Measurements from ENCODE around the gene KCNQ1. TPM values are rescaled to one million over a fixed set of nuclear protein-coding genes. Genes with fewer than 3 reads are reported as not detected.

KCNQ1 gene
- total RNA-seq, 1 donor from 2014 or later, result 52.9 TPM

GRCh38 chr11:2891326-2892214, 446.8 kb downstream of the KCNQ1 start:
- Histone ChIP-seq H3K4me1 (peaks cover 26% of the 10 kb centered on the region), H3K27me3 (no peaks in the 10 kb centered on the region), H3K4me3 (peak overlapping the region; percentile 52), H3K27ac (peak overlapping the region; percentile 75), H3K9me3 (no peaks in the 10 kb centered on the region), H3K36me3 (no peaks in the 10 kb centered on the region)
- intact Hi-C loops (cut with DNase I), result no loop called here
- no peak for ATAC-seq
- DNase-seq, result peak; percentile 81
- TF ChIP-seq, protein P1, sequence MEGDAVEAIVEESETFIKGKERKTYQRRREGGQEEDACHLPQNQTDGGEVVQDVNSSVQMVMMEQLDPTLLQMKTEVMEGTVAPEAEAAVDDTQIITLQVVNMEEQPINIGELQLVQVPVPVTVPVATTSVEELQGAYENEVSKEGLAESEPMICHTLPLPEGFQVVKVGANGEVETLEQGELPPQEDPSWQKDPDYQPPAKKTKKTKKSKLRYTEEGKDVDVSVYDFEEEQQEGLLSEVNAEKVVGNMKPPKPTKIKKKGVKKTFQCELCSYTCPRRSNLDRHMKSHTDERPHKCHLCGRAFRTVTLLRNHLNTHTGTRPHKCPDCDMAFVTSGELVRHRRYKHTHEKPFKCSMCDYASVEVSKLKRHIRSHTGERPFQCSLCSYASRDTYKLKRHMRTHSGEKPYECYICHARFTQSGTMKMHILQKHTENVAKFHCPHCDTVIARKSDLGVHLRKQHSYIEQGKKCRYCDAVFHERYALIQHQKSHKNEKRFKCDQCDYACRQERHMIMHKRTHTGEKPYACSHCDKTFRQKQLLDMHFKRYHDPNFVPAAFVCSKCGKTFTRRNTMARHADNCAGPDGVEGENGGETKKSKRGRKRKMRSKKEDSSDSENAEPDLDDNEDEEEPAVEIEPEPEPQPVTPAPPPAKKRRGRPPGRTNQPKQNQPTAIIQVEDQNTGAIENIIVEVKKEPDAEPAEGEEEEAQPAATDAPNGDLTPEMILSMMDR (IDR thresholded peaks at IDR 0.05), result no peak

DNA sequence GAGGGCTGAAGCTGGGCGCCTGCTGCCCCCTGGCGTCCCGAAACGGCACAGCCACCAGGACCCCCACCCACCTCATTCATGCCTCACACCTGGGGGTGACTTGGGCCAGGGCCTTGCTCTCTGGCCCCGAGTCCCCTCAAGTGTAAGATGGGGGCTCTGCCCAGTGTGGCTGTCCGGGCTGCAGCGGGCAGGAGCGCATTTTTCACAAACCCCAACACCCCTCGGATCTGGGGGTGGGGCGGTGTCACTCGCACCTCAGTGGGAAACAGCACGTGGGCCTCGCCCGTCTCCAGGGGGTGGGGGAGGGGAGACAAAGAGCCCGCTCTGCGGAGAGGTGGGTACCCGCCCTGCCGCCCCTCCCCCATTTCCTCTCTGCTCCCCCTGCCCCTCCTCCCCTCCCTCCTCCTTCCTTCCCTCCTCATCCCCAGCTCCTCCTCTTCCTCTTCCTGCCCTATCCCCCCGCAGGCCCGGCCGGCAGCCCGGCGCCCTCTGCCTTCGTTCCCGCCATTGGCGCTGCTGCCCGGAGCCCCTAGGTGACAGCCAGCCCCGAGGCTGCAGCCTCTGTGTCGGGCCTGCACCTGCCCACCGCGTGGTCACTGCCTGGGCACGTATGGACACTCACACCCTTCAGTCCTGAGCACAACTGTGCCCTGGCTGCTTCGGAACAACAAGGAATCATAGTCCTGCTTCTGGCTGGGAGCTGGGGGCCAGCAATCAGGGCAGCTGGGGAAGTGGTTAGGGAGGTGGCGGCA, 447.6 kb downstream of the KCNQ1 start:
- H3K4me1 ChIP-seq, result peaks cover 26% of the 10 kb centered on the region
- H3K4me3 ChIP-seq, result peak overlapping the region; percentile 52
- intact Hi-C loops (cut with DNase I), result no loop called here
- no peaks in the 10 kb centered on the region for H3K9me3 ChIP-seq
- peak; percentile 57 for ATAC-seq
- DNase-seq, result peak; percentile 75
- peak overlapping the region; percentile 75 for H3K27ac ChIP-seq
- no peaks in the 10 kb centered on the region for H3K27me3 ChIP-seq
- TF ChIP-seq, protein P1 (IDR thresholded peaks at IDR 0.05), result peak; percentile 94
- H3K36me3 ChIP-seq, result no peaks in the 10 kb centered on the region

- ATAC-seq, result peak; percentile 36
- H3K27ac ChIP-seq, result peak overlapping the region; percentile 75
- no peak for DNase-seq
- TF ChIP-seq, protein P1 (IDR thresholded peaks at IDR 0.05), result peak; percentile 22
- intact Hi-C loops (cut with DNase I), result no loop called here
- no peaks in the 10 kb centered on the region for H3K27me3 ChIP-seq
- peaks cover 26% of the 10 kb centered on the region for H3K4me1 ChIP-seq
- no peaks in the 10 kb centered on the region for H3K9me3 ChIP-seq
- H3K4me3 ChIP-seq, result peak overlapping the region; percentile 52
- H3K36me3 ChIP-seq, result no peaks in the 10 kb centered on the region
Observed at GRCh38 chr11:2892967-2893528, 448.2 kb downstream of the KCNQ1 start.

- Histone ChIP-seq H3K36me3 (no peaks in the 10 kb centered on the region), H3K9me3 (no peaks in the 10 kb centered on the region), H3K27ac (no peak overlapping the region), H3K27me3 (no peaks in the 10 kb centered on the region), H3K4me3 (no peak overlapping the region), H3K4me1 (peaks cover 30% of the 10 kb centered on the region)
- ATAC-seq, result no peak
- intact Hi-C loops (cut with DNase I), result no loop called here
- TF ChIP-seq, protein P1 (IDR thresholded peaks at IDR 0.05), result no peak
- no peak for DNase-seq
Observed at GRCh38 chr11:2893935-2894334, 449.1 kb downstream of the KCNQ1 start.

- intact Hi-C loops (cut with DNase I), result no loop called here
Observed at GRCh38 chr11:2896047-2896446, 451.2 kb downstream of the KCNQ1 start.

More at GRCh38 chr11:2896047-2896446, 451.2 kb downstream of the KCNQ1 start:
- H3K27me3 ChIP-seq, result no peaks in the 10 kb centered on the region
- TF ChIP-seq, protein P1 (IDR thresholded peaks at IDR 0.05), result no peak
- peaks cover 43% of the 10 kb centered on the region for H3K4me1 ChIP-seq
- H3K27ac ChIP-seq, result no peak overlapping the region
- no peak overlapping the region for H3K4me3 ChIP-seq
- H3K36me3 ChIP-seq, result no peaks in the 10 kb centered on the region
- DNase-seq, result no peak
- ATAC-seq, result no peak
- H3K9me3 ChIP-seq, result no peaks in the 10 kb centered on the region

Data from upper lobe of right lung (tissue), 1 donor.